IMR-90 (cell line): ENCODE measurements around the gene ABHD17B.
A peak's percentile ranks its signal among the peaks of the same experiment; 100 is the strongest.

Experiments used
- FOS ChIP-seq: fragments of 150-350 bp; IDR thresholded peaks from 2 replicates; pipeline ENCODE4 v1.6.1; 2016; ENCODE audit warnings: low read depth, low read length
- MAFK ChIP-seq: IDR thresholded peaks from 2 replicates; pipeline ENCODE4 v1.6.1; 2012; ENCODE audit warnings: low read depth, low read length, improper control_type of control experiment
- MXI1 ChIP-seq: IDR thresholded peaks from 2 replicates; pipeline ENCODE4 v1.6.1; 2012; ENCODE audit warnings: low read depth, mild to moderate bottlenecking, low read length, moderate library complexity, borderline replicate concordance
- POLR2A ChIP-seq: IDR thresholded peaks from 2 replicates; pipeline ENCODE4 v1.6.1; 2012; ENCODE audit warnings: mild to moderate bottlenecking, low read depth, low read length
- SMC3 ChIP-seq: fragments of 150-350 bp; IDR thresholded peaks from 2 replicates; pipeline ENCODE4 v1.6.1; 2016; ENCODE audit warnings: low read depth, mild to moderate bottlenecking, antibody characterized with exemption, low read length, moderate library complexity
- TF ChIP-seq, protein P1 (sequence below): conservative IDR thresholded peaks from 2 replicates; pipeline ENCODE4 v1.5.1; 2012; ENCODE audit warnings: mild to moderate bottlenecking, low read depth, low read length, improper control_type of control experiment
- TF ChIP-seq, protein P2 (sequence below): fragments of 150-350 bp; IDR thresholded peaks from 2 replicates; pipeline ENCODE4 v1.6.1; 2017; ENCODE audit warnings: mild to moderate bottlenecking, antibody characterized with exemption, low read length, low read depth

DNA sequence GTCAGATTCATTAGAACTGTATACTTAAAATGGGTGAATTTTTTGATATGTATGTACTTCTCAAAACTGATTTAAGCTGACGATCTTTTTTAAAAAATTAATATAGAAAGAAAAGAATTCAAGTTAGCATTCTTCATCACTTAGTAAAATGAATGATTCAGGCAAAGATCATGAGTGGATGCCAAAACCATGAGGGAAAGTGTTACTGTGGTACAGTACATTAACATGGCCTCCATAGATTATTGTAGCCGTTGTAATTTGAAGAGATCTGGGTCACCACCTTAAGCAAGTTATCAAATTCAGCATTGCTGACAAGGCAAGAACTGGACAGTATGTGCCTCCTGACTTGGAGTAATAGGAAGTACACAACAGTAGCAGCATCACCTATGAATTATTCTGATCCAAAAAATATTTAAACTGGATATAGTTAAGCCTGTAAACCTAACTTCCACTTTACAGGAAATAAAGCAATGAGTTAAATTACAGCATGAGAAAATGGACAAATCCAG is 30.1 kb upstream of the ABHD17B start:
- TF ChIP-seq, protein P1, sequence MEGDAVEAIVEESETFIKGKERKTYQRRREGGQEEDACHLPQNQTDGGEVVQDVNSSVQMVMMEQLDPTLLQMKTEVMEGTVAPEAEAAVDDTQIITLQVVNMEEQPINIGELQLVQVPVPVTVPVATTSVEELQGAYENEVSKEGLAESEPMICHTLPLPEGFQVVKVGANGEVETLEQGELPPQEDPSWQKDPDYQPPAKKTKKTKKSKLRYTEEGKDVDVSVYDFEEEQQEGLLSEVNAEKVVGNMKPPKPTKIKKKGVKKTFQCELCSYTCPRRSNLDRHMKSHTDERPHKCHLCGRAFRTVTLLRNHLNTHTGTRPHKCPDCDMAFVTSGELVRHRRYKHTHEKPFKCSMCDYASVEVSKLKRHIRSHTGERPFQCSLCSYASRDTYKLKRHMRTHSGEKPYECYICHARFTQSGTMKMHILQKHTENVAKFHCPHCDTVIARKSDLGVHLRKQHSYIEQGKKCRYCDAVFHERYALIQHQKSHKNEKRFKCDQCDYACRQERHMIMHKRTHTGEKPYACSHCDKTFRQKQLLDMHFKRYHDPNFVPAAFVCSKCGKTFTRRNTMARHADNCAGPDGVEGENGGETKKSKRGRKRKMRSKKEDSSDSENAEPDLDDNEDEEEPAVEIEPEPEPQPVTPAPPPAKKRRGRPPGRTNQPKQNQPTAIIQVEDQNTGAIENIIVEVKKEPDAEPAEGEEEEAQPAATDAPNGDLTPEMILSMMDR: no peak
- TF ChIP-seq SMC3: no peak
- TF ChIP-seq POLR2A: no peak
- TF ChIP-seq, protein P2, sequence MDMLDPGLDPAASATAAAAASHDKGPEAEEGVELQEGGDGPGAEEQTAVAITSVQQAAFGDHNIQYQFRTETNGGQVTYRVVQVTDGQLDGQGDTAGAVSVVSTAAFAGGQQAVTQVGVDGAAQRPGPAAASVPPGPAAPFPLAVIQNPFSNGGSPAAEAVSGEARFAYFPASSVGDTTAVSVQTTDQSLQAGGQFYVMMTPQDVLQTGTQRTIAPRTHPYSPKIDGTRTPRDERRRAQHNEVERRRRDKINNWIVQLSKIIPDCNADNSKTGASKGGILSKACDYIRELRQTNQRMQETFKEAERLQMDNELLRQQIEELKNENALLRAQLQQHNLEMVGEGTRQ: no peak
- no peak for TF ChIP-seq MXI1
- peak; percentile 76 for TF ChIP-seq MAFK
- TF ChIP-seq FOS: no peak
